DOHH2 (cell line): ENCODE results near the gene BRINP1.

Source experiments
- H3F3A ChIP-seq: fragments of 200-600 bp; sonication (generic), shearing (Covaris generic); 2 replicates; pipeline ENCODE4 v1.6.0; 2016; ENCODE audit warnings: antibody characterized with exemption, mild to moderate bottlenecking; ENCODE audit not compliant: control insufficient read depth, insufficient read depth
- H3K27ac ChIP-seq: fragments of 200-600 bp; sonication (generic); 2 replicates; pipeline ENCODE4 v1.5.1; 2014; ENCODE audit warnings: low read depth, mild to moderate bottlenecking, low read length, moderate library complexity
- H3K27me3 ChIP-seq: fragments of 200-600 bp; sonication (generic); 2 replicates; pipeline ENCODE4 v1.6.1; 2014; ENCODE audit warnings: mild to moderate bottlenecking, low read length, mixed read lengths; ENCODE audit not compliant: control insufficient read depth
- H3K36me3 ChIP-seq: fragments of 200-600 bp; sonication (generic); 2 replicates; pipeline ENCODE4 v1.6.1; 2014; ENCODE audit warnings: mild to moderate bottlenecking, low read length, moderate library complexity, mixed read lengths; ENCODE audit not compliant: control insufficient read depth
- H3K4me1 ChIP-seq: fragments of 200-600 bp; sonication (generic); 2 replicates; pipeline ENCODE4 v1.6.1; 2014; ENCODE audit warnings: mild to moderate bottlenecking, low read length, mixed read lengths; ENCODE audit not compliant: control insufficient read depth
- H3K4me2 ChIP-seq: fragments of 200-600 bp; sonication (generic); 2 replicates; pipeline ENCODE4 v1.6.0; 2014; ENCODE audit warnings: mild to moderate bottlenecking, low read length, moderate library complexity
- H3K4me3 ChIP-seq: fragments of 200-600 bp; sonication (generic); 2 replicates; pipeline ENCODE4 v1.5.1; 2014; ENCODE audit warnings: mild to moderate bottlenecking, low read length, mixed read lengths
- H3K79me2 ChIP-seq: fragments of 200-600 bp; sonication (generic); 2 replicates; pipeline ENCODE4 v1.6.1; 2014; ENCODE audit warnings: mild to moderate bottlenecking, low read length, mixed read lengths; ENCODE audit not compliant: control insufficient read depth
- H3K9me2 ChIP-seq: fragments of 200-600 bp; sonication (generic); replicated peaks from 2 replicates; pipeline ENCODE4 v1.6.1; 2014; ENCODE audit warnings: mild to moderate bottlenecking, low read length, mixed read lengths; ENCODE audit not compliant: control insufficient read depth
- H3K9me3 ChIP-seq: fragments of 200-600 bp; sonication (generic); 2 replicates; pipeline ENCODE4 v1.6.1; 2014; ENCODE audit warnings: antibody characterized with exemption, low read length, mixed read lengths; ENCODE audit not compliant: control insufficient read depth, insufficient read depth
- H4K20me1 ChIP-seq: fragments of 200-600 bp; sonication (generic); 2 replicates; pipeline ENCODE4 v1.6.0; 2014; ENCODE audit warnings: low read depth, mild to moderate bottlenecking, antibody characterized with exemption, low read length, moderate library complexity; ENCODE audit not compliant: control insufficient read depth, insufficient read depth
- CTCF ChIP-seq: fragments of 200-600 bp; sonication (generic); IDR thresholded peaks from one replicate; pipeline ENCODE4 v1.5.1; 2014; ENCODE audit warnings: antibody characterized with exemption, mild to moderate bottlenecking, low read depth, low read length; ENCODE audit not compliant: poor library complexity, severe bottlenecking
- EZH2phosphoT487 ChIP-seq: fragments of 200-600 bp; sonication (generic); IDR thresholded peaks from 2 replicates; pipeline ENCODE4 v1.6.1; 2017; ENCODE audit warnings: borderline replicate concordance, mild to moderate bottlenecking, antibody characterized with exemption, low read length, moderate library complexity, mixed read lengths

The BRINP1 gene

GRCh38 chr9:119227422-119227821, 141.8 kb downstream of the BRINP1 start:
- TF ChIP-seq EZH2phosphoT487 (no peak), CTCF (no peak)
- Histone ChIP-seq H3K4me2 (no peak overlapping the region), H3K9me2 (no peaks in the 10 kb centered on the region), H3K27ac (no peak overlapping the region), H3K4me3 (no peak overlapping the region), H3K79me2 (no peaks in the 10 kb centered on the region), H3K36me3 (no peaks in the 10 kb centered on the region), H3K27me3 (no peaks in the 10 kb centered on the region), H3K9me3 (no peaks in the 10 kb centered on the region), H3F3A (no peaks in the 10 kb centered on the region), H4K20me1 (no peaks in the 10 kb centered on the region), H3K4me1 (no peaks in the 10 kb centered on the region)

DNA sequence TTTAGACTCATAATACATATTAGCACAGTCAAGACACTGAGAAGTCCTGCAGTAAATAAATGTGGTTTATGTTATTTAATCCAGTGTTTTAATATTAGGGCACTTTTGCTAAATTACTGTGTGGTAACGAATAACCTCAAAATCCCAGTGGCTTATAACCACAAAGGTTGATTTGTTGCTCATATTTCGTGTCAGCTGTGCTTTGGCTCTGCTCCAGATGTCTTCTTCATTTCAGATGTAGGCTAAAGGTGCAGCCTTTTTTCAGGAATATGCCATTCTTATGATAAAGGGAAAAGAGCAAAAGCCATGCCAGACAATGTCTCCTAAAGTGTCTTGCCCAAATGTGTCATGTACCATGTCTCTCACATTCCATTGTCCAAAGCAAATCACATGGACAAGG, 144.8 kb downstream of the BRINP1 start:
- H3K27ac ChIP-seq = no peak overlapping the region
- H4K20me1 ChIP-seq = no peaks in the 10 kb centered on the region
- no peaks in the 10 kb centered on the region for H3K27me3 ChIP-seq
- TF ChIP-seq CTCF = no peak
- TF ChIP-seq EZH2phosphoT487 = no peak
- no peaks in the 10 kb centered on the region for H3K9me2 ChIP-seq
- no peak overlapping the region for H3K4me3 ChIP-seq
- no peaks in the 10 kb centered on the region for H3K36me3 ChIP-seq
- no peaks in the 10 kb centered on the region for H3K4me1 ChIP-seq
- H3K79me2 ChIP-seq = no peaks in the 10 kb centered on the region
- no peaks in the 10 kb centered on the region for H3K9me3 ChIP-seq
- no peaks in the 10 kb centered on the region for H3F3A ChIP-seq
- H3K4me2 ChIP-seq = no peak overlapping the region

DNA sequence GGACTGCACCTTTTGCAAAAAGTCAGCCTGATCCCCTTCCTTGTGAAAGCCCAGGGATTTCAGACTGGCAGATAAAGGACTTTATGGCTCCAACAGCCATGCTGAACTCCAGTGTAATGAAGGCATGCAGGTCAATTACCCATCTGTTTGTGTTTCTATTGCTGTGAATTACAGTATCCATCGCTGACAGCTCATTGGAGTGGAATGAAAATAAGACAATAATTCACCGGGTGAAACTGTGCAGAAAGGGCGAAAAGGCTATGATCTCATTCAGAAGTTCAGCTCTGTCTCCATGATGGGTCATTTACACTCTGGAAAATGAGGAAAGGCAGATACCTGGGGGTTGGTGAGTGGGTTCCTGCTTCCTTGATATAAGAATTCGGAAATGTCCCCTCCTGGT, 148.0 kb downstream of the BRINP1 start:
- Histone ChIP-seq H4K20me1 (no peaks in the 10 kb centered on the region), H3K27ac (no peak overlapping the region), H3K4me2 (no peak overlapping the region), H3K4me3 (no peak overlapping the region), H3K9me3 (no peaks in the 10 kb centered on the region), H3K79me2 (no peaks in the 10 kb centered on the region), H3K4me1 (no peaks in the 10 kb centered on the region), H3K27me3 (no peaks in the 10 kb centered on the region), H3K36me3 (no peaks in the 10 kb centered on the region), H3F3A (no peaks in the 10 kb centered on the region), H3K9me2 (no peaks in the 10 kb centered on the region)
- no peak for TF ChIP-seq CTCF
- TF ChIP-seq EZH2phosphoT487 = no peak

DNA sequence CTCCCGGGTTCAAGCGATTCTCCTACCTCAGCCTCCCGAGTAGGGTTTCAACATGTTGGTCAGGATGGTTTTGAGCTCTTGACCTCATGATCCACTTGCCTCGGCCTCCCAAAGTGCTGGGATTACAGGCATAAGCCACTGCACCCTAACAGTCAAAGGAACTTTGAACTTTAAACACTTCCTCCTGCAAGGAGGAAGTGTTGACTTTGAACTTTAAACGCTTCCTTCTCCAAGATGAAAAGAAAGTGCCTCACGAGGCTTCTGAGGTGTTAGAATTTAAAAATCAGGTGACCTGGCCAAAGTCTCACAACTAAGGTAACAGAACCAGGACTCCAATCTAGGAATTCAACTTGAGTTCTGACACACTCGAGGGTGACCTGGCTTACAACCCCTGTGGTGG, 150.9 kb downstream of the BRINP1 start:
- no peaks in the 10 kb centered on the region for H4K20me1 ChIP-seq
- TF ChIP-seq EZH2phosphoT487 (no peak), CTCF (no peak)

More for the DNA sequence above, 150.9 kb downstream of the BRINP1 start:
- Histone ChIP-seq H3K4me2 (no peak overlapping the region), H3K9me3 (no peaks in the 10 kb centered on the region), H3K27me3 (no peaks in the 10 kb centered on the region), H3K79me2 (no peaks in the 10 kb centered on the region), H3K9me2 (no peaks in the 10 kb centered on the region), H3K4me1 (no peaks in the 10 kb centered on the region), H3K36me3 (no peaks in the 10 kb centered on the region), H3K27ac (no peak overlapping the region), H3K4me3 (no peak overlapping the region), H3F3A (no peaks in the 10 kb centered on the region)
